ENCODE measurements around the gene MCTP1. TPM values are rescaled to one million over a fixed set of nuclear protein-coding genes. Genes with fewer than 3 reads are reported as not detected.

MCTP1 gene
- total and polyA plus RNA-seq, 10 of the 15 experiments (the other 5 are each of a cell fraction or from before 2014, with no cell fraction given), result 12.6 to 45.9 (median 18.8) TPM

- intact Hi-C loops (cut with micrococcal nuclease; ENCODE audit: unreplicated experiment), result no loop called here
- H3K4me3 ChIP-seq, result no peak overlapping the region
- no peaks in the 10 kb centered on the region for H3K36me3 ChIP-seq (ENCODE audit: control insufficient read depth in 2 of 2, insufficient read depth in 2 of 2, low read length in 1 of 2)
- H3K4me1 ChIP-seq (ENCODE audit: control insufficient read depth, insufficient read depth, low read length), result no peaks in the 10 kb centered on the region
- H4K20me1 ChIP-seq (ENCODE audit: control insufficient read depth, insufficient read depth), result no peaks in the 10 kb centered on the region
- no peak for FAIRE-seq
- SMC1A ChIA-PET (ENCODE audit: uncharacterized antibody, unreplicated experiment), result interaction anchor here (1.2 kb wide), 1 partner anchor 12 kb away, joined by 3 read pairs; no protein-coding TSS in a partner anchor
- no peak for ATAC-seq
- CTCF ChIA-PET, result no interaction called here
- no peaks in the 10 kb centered on the region for H3K9me3 ChIP-seq (replicated peaks; ENCODE audit: control insufficient read depth, insufficient read depth, low read length)
- H3K79me2 ChIP-seq (ENCODE audit: control insufficient read depth, insufficient read depth, low read length), result no peaks in the 10 kb centered on the region
- no peak overlapping the region for H3K27ac ChIP-seq (ENCODE audit: control insufficient read depth, insufficient read depth)
- H3K9ac ChIP-seq (ENCODE audit: control insufficient read depth, insufficient read depth, low read length), result no peak overlapping the region
- H2AFZ ChIP-seq (ENCODE audit: control insufficient read depth, low read depth, low read length), result no peak overlapping the region
- 73% methylated on average over 9 of the region's 9 CpGs for WGBS (ENCODE audit: insufficient coverage, insufficient replicate concordance, low lambda C conversion rate, missing lambda C conversion rate)
- no peaks in the 10 kb centered on the region for H3K27me3 ChIP-seq (replicated peaks in 1 of 2; ENCODE audit: control insufficient read depth in 2 of 2, insufficient read depth in 2 of 2, low read length in 1 of 2)
- DNase-seq (ENCODE audit: low read depth, low spot score), result no peak
- H3K4me2 ChIP-seq (ENCODE audit: control insufficient read depth, insufficient read depth), result no peak overlapping the region
- POLR2A ChIA-PET, result no interaction called here
- RAD21 ChIA-PET (ENCODE audit: unreplicated experiment), result no interaction called here
- in situ Hi-C loops (cut with MboI), result no loop called here
- no TSS peak for BruUV-seq (replicated peaks)
- TF ChIP-seq MTA3 (IDR thresholded peaks at IDR 0.05; ENCODE audit: borderline replicate concordance, low read length), result no peak
- TF ChIP-seq IKZF1 (conservative IDR thresholded peaks at IDR 0.05), result no peak
- TF ChIP-seq EZH2 (IDR thresholded peaks at IDR 0.05; ENCODE audit: borderline replicate concordance, control insufficient read depth, low read depth, low read length), result no peak
- TF ChIP-seq BACH1 (IDR thresholded peaks at IDR 0.05; ENCODE audit: borderline replicate concordance), result no peak
- no peak for TF ChIP-seq ATF2 (IDR thresholded peaks at IDR 0.05; ENCODE audit: low read length)
- TF ChIP-seq MYC (IDR thresholded peaks at IDR 0.05; ENCODE audit: insufficient read depth, insufficient read length, insufficient replicate concordance, low read length, severe bottlenecking), result no peak
- TF ChIP-seq SKIL (IDR thresholded peaks at IDR 0.05; ENCODE audit: low read depth, poor library complexity, severe bottlenecking), result no peak
- TF ChIP-seq RBBP5 (conservative IDR thresholded peaks at IDR 0.05), result no peak
- no peak for TF ChIP-seq ETV6 (conservative IDR thresholded peaks at IDR 0.05 in 1 of 2, IDR thresholded peaks at IDR 0.05 in 1 of 2; ENCODE audit: borderline replicate concordance in 1 of 2, low read depth in 1 of 2)
- TF ChIP-seq SIX5 (IDR thresholded peaks at IDR 0.05; ENCODE audit: low read depth, low read length, severe bottlenecking), result no peak
- no peak for TF ChIP-seq FOXM1 (IDR thresholded peaks at IDR 0.05; ENCODE audit: low read depth, low read length)
- no peak for TF ChIP-seq HDAC2 (IDR thresholded peaks at IDR 0.05)
- TF ChIP-seq ZNF622 (IDR thresholded peaks at IDR 0.05), result no peak
- TF ChIP-seq FOS (IDR thresholded peaks at IDR 0.05; ENCODE audit: borderline replicate concordance, extremely low read depth, insufficient read length), result no peak
- TF ChIP-seq MEF2A (IDR thresholded peaks at IDR 0.05; ENCODE audit: insufficient read depth, low read depth, low read length), result no peak
Observed at GRCh38 chr5:94891972-94892371, 392.9 kb downstream of the MCTP1 start.

Data from GM12878 (cell line).